ENCODE results near the gene CNTNAP2. TPM values are rescaled to one million over a fixed set of nuclear protein-coding genes. Genes with fewer than 3 reads are reported as not detected.

CNTNAP2 gene
- total RNA-seq, 2 experiments from 2014 or later, result 0.28 TPM; not detected in 1

- intact Hi-C loops (cut with micrococcal nuclease; ENCODE audit: unreplicated experiment), result no loop called here
- Histone ChIP-seq H3K27ac (ENCODE audit: low read depth, low read length, poor library complexity, severe bottlenecking) (no peak overlapping the region), H3K4me3 (ENCODE audit: low read depth, low read length, poor library complexity, severe bottlenecking) (no peak overlapping the region), H3K9me3 (ENCODE audit: low read length) (no peaks in the 10 kb centered on the region), H3K4me1 (ENCODE audit: insufficient read depth, low read length, poor library complexity, severe bottlenecking) (no peaks in the 10 kb centered on the region), H2AFZ (ENCODE audit: low read length) (no peak overlapping the region), H3K4me2 (ENCODE audit: low read length) (no peak overlapping the region), H4K20me1 (ENCODE audit: insufficient read depth, low read length) (no peaks in the 10 kb centered on the region), H3K9me2 (ENCODE audit: insufficient read depth, low read length) (no peaks in the 10 kb centered on the region), H3K79me2 (ENCODE audit: insufficient read depth, low read depth, low read length) (no peaks in the 10 kb centered on the region), H3K36me3 (ENCODE audit: insufficient read depth, low read length) (no peaks in the 10 kb centered on the region)
- ChIA-PET POLR2A (no interaction called here), CTCF (ENCODE audit: unreplicated experiment) (no interaction called here)
- no peak for DNase-seq (ENCODE audit: low spot score)
- TF ChIP-seq, protein P1, sequence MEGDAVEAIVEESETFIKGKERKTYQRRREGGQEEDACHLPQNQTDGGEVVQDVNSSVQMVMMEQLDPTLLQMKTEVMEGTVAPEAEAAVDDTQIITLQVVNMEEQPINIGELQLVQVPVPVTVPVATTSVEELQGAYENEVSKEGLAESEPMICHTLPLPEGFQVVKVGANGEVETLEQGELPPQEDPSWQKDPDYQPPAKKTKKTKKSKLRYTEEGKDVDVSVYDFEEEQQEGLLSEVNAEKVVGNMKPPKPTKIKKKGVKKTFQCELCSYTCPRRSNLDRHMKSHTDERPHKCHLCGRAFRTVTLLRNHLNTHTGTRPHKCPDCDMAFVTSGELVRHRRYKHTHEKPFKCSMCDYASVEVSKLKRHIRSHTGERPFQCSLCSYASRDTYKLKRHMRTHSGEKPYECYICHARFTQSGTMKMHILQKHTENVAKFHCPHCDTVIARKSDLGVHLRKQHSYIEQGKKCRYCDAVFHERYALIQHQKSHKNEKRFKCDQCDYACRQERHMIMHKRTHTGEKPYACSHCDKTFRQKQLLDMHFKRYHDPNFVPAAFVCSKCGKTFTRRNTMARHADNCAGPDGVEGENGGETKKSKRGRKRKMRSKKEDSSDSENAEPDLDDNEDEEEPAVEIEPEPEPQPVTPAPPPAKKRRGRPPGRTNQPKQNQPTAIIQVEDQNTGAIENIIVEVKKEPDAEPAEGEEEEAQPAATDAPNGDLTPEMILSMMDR (conservative IDR thresholded peaks at IDR 0.05; ENCODE audit: low read length), result no peak
- TF ChIP-seq EZH2phosphoT487 (IDR thresholded peaks at IDR 0.05; ENCODE audit: borderline replicate concordance, low read depth, low read length), result no peak
- no TSS peak for BruUV-seq (replicated peaks)
These were observed 2349.5 kb downstream of the CNTNAP2 start for GRCh38 chr7:148466120-148466519.

GRCh38 chr7:148468700-148469098, 2352.1 kb downstream of the CNTNAP2 start:
- Histone ChIP-seq H3K9me3 (ENCODE audit: low read length) (no peaks in the 10 kb centered on the region), H3K4me3 (ENCODE audit: low read depth, low read length, poor library complexity, severe bottlenecking) (no peak overlapping the region), H3K79me2 (ENCODE audit: insufficient read depth, low read depth, low read length) (no peaks in the 10 kb centered on the region), H3K4me1 (ENCODE audit: insufficient read depth, low read length, poor library complexity, severe bottlenecking) (no peaks in the 10 kb centered on the region), H2AFZ (ENCODE audit: low read length) (no peak overlapping the region), H3K27ac (ENCODE audit: low read depth, low read length, poor library complexity, severe bottlenecking) (no peak overlapping the region), H3K9me2 (ENCODE audit: insufficient read depth, low read length) (no peaks in the 10 kb centered on the region), H4K20me1 (ENCODE audit: insufficient read depth, low read length) (no peaks in the 10 kb centered on the region), H3K36me3 (ENCODE audit: insufficient read depth, low read length) (no peaks in the 10 kb centered on the region), H3K4me2 (ENCODE audit: low read length) (no peak overlapping the region)
- no TSS peak for BruUV-seq (replicated peaks)
- no peak for DNase-seq (ENCODE audit: low spot score)
- intact Hi-C loops (cut with micrococcal nuclease; ENCODE audit: unreplicated experiment), result no loop called here
- TF ChIP-seq, protein P1 (conservative IDR thresholded peaks at IDR 0.05; ENCODE audit: low read length), result no peak
- no peak for TF ChIP-seq EZH2phosphoT487 (IDR thresholded peaks at IDR 0.05; ENCODE audit: borderline replicate concordance, low read depth, low read length)
- ChIA-PET CTCF (ENCODE audit: unreplicated experiment) (no interaction called here), POLR2A (no interaction called here)

Small RNA genes lying within 50 kb of the gene (microRNA-seq; reads per million reads assigned to microRNA genes)
- gene MIR548F4 (ENCODE audit: borderline replicate concordance), result not detected

Small RNA genes lying within 50 kb of the gene (small RNA-seq; reads per million reads assigned to genes)
- not detected for gene AC005518.2
- not detected for gene MIR548F4
- gene RANP2, result not detected
- gene RF00012, result not detected
- not detected for gene RF00019
- not detected for gene RF02271
- gene RN7SL456P, result not detected
- not detected for gene RN7SL72P
- not detected for gene RNA5SP249
- not detected for gene RNU6-1184P
